ENCODE data around the gene MOGAT2. TPM values are rescaled to one million over a fixed set of nuclear protein-coding genes. Genes with fewer than 3 reads are reported as not detected.

The MOGAT2 gene
- total RNA-seq, 1 experiment from 2014 or later = 0.08 TPM

- intact Hi-C loops (cut with micrococcal nuclease; ENCODE audit: unreplicated experiment) = no loop called here
- CTCF ChIA-PET = no interaction called here
- BruUV-seq (replicated peaks) = no TSS peak
These were observed 27.6 kb upstream of the MOGAT2 start for GRCh38 chr11:75689863-75690609.

GRCh38 chr11:75691804-75692203 is 25.8 kb upstream of the MOGAT2 start:
- H3K4me3 ChIP-seq (ENCODE audit: low read depth in 2 of 2, low read length in 2 of 2) = no peak overlapping the region
- no peaks in the 10 kb centered on the region for H3K36me3 ChIP-seq (ENCODE audit: control insufficient read depth, insufficient read depth, low read length)
- ATAC-seq = no peak
- peaks cover 5% of the 10 kb centered on the region; the same call in 1 of the 2 replicates for H3K27me3 ChIP-seq (ENCODE audit: control insufficient read depth, insufficient read depth, low read length)
- no peaks in the 10 kb centered on the region for H3K9me3 ChIP-seq (ENCODE audit: control insufficient read depth, insufficient read depth, low read depth, low read length)
- H3K27ac ChIP-seq (ENCODE audit: low read length) = no peak overlapping the region
- ChIA-PET CTCF (no interaction called here), POLR2A (no interaction called here)
- no peak for DNase-seq (ENCODE audit: low read depth, low spot score)
- H3K4me1 ChIP-seq (ENCODE audit: control insufficient read depth, insufficient read depth, low read length) = no peaks in the 10 kb centered on the region
- no TSS peak for BruUV-seq (replicated peaks)
- intact Hi-C loops (cut with micrococcal nuclease; ENCODE audit: unreplicated experiment) = no loop called here
- TF ChIP-seq CTCF (IDR thresholded peaks at IDR 0.05) = no peak
- no peak for TF ChIP-seq TCF7L2 (IDR thresholded peaks at IDR 0.05; ENCODE audit: low read depth, low read length)
- no peak for TF ChIP-seq SIN3A (IDR thresholded peaks at IDR 0.05; ENCODE audit: borderline replicate concordance, insufficient read depth, low read depth, low read length)
- no peak for TF ChIP-seq REST (IDR thresholded peaks at IDR 0.05; ENCODE audit: insufficient read depth in 1 of 2, low read depth in 2 of 2, low read length in 1 of 2)
- TF ChIP-seq POLR2AphosphoS5 (IDR thresholded peaks at IDR 0.05; ENCODE audit: low read depth, low read length) = no peak
- in situ Hi-C loops (cut with HindIII; ENCODE audit: low pct_unique_long_range_greater_than_20kb, low sequenced_read_pairs) = no loop called here

More at GRCh38 chr11:75689863-75690609, 27.6 kb upstream of the MOGAT2 start:
- Histone ChIP-seq H3K9me3 (ENCODE audit: control insufficient read depth, insufficient read depth, low read depth, low read length) (no peaks in the 10 kb centered on the region), H3K27ac (ENCODE audit: low read length) (no peak overlapping the region), H3K4me1 (ENCODE audit: control insufficient read depth, insufficient read depth, low read length) (no peaks in the 10 kb centered on the region), H3K36me3 (ENCODE audit: control insufficient read depth, insufficient read depth, low read length) (no peaks in the 10 kb centered on the region), H3K27me3 (ENCODE audit: control insufficient read depth, insufficient read depth, low read length) (peaks cover 5% of the 10 kb centered on the region; the same call in 1 of the 2 replicates), H3K4me3 (ENCODE audit: low read depth in 2 of 2, low read length in 2 of 2) (no peak overlapping the region)
- in situ Hi-C loops (cut with HindIII; ENCODE audit: low pct_unique_long_range_greater_than_20kb, low sequenced_read_pairs) = no loop called here
- DNase-seq (ENCODE audit: low read depth, low spot score) = no peak
- POLR2A ChIA-PET = interaction anchor here (0.6 kb wide), 1 partner anchor 28 kb away, joined by 4 read pairs; no protein-coding TSS in a partner anchor
- ATAC-seq = no peak
- TF ChIP-seq SIN3A (IDR thresholded peaks at IDR 0.05; ENCODE audit: borderline replicate concordance, insufficient read depth, low read depth, low read length) (no peak), TCF7L2 (IDR thresholded peaks at IDR 0.05; ENCODE audit: low read depth, low read length) (no peak), POLR2AphosphoS5 (IDR thresholded peaks at IDR 0.05; ENCODE audit: low read depth, low read length) (no peak)

Measured in Panc1 (cell line).